C4-2B (cell line): ENCODE data around the gene EPHX1.

Source experiments
- H3K27ac ChIP-seq: fragments of 450-650 bp; 2 replicates; pipeline ENCODE4 v1.5.1; 2017
- ZFX ChIP-seq: fragments of 450-650 bp; IDR thresholded peaks from 2 replicates; pipeline ENCODE4 v1.6.1; 2017
- TF ChIP-seq, protein P1 (sequence below): fragments of 450-650 bp; conservative IDR thresholded peaks from 2 replicates; pipeline ENCODE4 v1.5.1; 2017; ENCODE audit warnings: mild to moderate bottlenecking

EPHX1 gene

DNA sequence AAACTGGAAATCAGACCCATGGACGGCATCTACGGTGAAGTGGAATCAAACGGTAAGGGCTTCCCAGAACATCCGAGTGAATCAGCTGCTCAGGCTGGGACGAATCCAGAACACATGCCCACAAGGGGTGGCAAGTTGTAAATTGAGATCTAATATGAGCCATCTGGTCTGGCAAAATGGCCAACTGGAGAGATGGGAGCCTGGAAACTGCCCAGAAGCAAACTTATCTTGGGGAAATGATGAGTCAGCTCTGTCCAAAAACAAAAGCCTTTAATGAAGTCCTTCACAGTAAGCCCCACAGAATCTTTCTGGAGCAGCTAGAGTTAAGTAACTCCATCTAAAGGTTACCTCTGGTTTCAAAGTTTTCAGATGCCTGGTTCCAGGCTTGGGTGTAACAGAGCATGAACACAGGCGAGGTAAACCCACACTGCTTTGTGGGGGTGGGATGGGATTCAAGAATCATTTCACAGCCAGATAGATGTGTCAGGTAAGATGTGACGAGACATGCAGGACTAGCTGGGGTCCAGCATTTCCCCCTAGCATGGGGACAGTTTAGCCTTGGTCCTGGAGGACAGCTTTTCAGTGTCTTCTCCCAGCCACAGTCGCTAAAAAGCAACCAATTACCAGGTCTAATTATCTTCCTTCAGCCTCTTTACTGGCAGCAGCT lies 42.8 kb upstream of the EPHX1 start:
- TF ChIP-seq ZFX, result no peak
- TF ChIP-seq, protein P1, sequence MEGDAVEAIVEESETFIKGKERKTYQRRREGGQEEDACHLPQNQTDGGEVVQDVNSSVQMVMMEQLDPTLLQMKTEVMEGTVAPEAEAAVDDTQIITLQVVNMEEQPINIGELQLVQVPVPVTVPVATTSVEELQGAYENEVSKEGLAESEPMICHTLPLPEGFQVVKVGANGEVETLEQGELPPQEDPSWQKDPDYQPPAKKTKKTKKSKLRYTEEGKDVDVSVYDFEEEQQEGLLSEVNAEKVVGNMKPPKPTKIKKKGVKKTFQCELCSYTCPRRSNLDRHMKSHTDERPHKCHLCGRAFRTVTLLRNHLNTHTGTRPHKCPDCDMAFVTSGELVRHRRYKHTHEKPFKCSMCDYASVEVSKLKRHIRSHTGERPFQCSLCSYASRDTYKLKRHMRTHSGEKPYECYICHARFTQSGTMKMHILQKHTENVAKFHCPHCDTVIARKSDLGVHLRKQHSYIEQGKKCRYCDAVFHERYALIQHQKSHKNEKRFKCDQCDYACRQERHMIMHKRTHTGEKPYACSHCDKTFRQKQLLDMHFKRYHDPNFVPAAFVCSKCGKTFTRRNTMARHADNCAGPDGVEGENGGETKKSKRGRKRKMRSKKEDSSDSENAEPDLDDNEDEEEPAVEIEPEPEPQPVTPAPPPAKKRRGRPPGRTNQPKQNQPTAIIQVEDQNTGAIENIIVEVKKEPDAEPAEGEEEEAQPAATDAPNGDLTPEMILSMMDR, result no peak
- H3K27ac ChIP-seq, result peak overlapping the region; percentile 23

GRCh38 chr1:225767634-225768540 lies 42.0 kb upstream of the EPHX1 start:
- TF ChIP-seq, protein P1, result no peak
- TF ChIP-seq ZFX, result no peak
- peak overlapping the region; percentile 23 for H3K27ac ChIP-seq

- H3K27ac ChIP-seq, result peak overlapping the region; percentile 15
- no peak for TF ChIP-seq ZFX
- TF ChIP-seq, protein P1, result no peak
Measured at GRCh38 chr1:225768662-225769426, 41.1 kb upstream of the EPHX1 start.

DNA sequence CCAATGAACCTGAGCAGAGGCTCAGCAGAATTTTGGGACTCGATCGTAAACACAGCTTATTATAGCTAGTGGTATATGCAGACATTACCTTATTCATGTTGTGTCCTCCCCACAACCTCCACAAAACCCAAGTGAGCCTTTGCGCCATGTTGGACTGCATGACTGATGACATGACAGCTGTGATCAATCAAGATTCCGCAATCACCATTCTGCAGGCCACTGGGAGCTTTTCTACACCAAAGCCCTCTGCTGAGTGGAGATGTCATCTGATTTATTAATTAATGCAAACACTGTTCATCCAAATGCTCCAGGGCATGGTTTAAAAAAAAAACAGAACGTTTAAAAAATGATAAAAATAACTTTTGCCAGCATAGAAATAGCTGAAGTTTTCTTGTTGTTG lies 40.2 kb upstream of the EPHX1 start:
- no peak for TF ChIP-seq ZFX
- TF ChIP-seq, protein P1, result no peak

GRCh38 chr1:225770561-225771248 lies 39.2 kb upstream of the EPHX1 start:
- H3K27ac ChIP-seq, result peak overlapping the region; percentile 98
- TF ChIP-seq, protein P1, result no peak
- no peak for TF ChIP-seq ZFX

More for the DNA sequence above, 40.2 kb upstream of the EPHX1 start:
- no peak overlapping the region; the same call in 1 of the 2 replicates for H3K27ac ChIP-seq

DNA sequence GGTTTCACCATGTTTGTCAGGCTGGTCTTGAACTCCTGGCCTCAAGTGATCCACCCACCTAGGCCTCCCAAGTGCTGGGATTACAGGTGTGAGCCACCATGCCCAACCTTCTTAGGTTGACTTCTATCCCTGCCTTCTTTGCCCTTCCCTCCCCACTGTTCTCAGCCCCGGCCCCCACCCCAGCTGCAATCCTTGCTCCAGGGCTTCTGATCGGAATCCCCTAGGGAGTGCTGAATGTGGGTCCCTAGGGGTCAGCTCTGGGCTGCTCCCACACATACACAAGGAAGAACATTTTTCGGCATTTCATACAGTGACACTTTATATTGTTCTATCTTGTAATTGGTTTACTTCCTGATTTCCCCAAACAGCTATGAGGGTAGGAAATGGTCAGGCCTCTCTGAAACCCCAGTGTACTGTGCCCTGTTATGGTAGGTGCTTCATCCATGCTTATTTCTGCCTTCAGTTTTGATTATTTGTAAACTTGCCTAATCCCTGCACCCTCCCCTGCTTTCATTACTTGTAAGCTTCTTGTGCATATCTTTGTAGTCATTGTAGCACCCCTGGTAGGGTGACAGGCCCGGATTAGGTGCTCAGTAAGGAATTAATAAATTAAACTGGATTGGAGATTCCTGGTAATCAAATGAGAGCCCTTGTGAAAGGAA lies 38.1 kb upstream of the EPHX1 start:
- no peak for TF ChIP-seq ZFX
- TF ChIP-seq, protein P1, result no peak
- H3K27ac ChIP-seq, result peak overlapping the region; percentile 98
